NCI-H774 (cell line): ENCODE results near the gene ERFL.

ENCODE experiments used
- DNase-seq: peaks from one replicate; lab custom pipeline; 2025; lab: John Stamatoyannopoulos, UW

Gene ERFL

DNA sequence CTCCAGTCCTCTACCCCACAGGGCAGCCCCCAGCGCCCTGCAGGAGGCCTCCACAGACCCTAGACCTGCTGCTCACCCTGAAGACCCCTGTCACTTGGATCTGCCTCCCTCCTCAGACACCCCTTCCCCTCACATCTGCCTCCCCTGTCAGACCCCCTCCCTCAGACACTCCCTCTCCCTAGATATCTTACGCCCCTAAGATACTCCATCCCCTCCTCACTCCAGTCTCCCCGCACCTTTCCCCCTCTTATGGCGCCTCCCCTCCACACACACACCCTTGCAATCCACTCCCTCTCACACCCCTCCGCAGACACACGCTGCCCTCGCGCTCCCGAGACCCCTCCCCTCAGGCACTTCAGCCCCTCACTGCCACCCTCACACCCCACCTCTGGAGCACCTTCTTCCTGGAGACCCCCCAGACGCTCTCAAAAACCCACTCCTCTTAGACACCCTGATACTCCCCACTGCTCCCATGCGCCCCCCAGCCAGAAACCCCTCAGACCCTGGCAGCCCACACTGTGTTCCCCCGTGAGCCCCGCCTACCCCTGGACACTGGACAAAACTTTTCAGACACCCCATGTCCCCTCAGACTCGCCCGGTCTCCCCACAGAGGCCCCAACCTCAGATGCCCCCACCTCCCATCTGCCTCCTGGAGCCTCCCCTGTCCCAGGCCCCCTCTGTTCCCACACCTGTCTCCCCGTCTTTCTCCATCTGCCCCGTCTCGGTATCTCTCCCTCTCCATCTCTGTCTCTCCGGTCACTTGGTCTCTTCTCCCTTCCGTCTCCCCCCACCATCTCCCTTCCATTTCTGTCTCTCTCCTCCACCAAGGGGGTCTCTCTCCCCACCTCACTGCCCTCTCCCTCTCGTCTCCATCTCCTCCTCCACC lies 14.5 kb downstream of the ERFL start:
- DNase-seq, result no peak

DNA sequence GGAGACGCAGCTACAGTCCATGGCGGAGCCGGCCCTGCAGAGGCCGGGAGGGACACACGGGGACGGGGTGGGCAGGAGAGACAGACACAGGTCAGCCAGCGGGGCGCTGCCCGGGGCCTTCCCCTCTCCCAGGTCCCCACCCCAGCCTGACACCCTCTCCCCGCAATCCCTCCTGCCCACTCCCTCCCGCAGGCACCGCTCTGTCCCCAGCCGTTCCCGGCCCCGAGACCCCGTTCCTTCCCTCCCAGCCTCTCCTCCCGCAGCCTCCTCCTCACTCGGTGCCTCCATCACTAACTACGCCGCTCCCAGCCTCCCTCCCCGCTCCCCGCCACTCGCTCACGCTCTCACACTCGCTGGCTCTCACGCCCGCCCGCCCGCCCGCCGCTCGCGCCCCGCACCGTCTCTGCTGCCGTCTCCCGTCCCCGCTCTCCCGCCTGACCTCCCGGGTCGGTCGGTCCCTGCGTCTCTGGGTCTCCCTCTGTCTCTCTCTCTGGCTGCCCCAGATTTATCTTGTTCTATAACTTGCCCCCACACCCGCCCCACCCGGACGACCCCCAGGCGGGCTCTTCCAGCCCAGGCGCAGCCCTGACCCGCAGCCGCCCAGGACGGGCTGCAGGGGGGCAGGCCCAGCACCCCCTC lies 15.2 kb downstream of the ERFL start:
- DNase-seq, result no peak

DNA sequence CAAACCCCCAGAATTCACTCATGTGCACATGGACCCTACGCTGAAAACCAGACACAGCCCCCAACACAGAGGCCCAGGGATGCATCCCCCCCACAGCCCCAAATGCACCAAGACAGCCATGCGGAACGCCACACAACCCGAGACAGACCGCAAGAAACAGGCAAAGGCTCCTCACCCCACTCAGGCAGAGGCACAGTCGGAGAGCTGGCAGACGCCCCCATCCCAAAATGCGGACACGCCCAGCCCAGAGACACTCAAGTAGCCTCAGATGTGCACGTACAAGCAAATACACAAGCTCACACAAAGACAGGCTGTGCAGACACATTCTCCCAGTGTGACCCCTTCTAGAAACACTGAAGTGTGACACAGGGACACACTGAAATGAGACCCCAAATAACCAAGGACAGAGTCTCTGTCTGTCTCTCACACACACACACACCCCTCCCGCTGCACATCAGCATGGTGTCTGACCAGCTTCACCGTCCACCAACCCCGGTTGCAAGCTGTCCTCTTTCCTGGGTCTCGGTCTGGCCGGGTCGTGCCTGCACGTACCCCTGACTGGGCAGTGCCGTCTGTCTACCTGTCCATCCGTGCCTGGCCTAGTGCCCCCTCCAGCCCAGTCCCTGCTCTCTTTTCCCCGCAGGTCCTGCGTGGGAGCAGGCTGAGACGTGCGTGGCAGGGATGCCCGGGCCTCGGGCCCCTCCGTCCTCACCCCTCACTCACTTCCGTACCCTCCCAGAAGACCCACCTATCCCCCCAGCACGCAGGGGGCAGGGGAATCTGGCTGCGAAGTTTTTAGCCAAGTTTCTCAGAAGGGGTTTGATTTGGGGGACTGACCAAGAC lies 16.1 kb downstream of the ERFL start:
- no peak for DNase-seq

DNA sequence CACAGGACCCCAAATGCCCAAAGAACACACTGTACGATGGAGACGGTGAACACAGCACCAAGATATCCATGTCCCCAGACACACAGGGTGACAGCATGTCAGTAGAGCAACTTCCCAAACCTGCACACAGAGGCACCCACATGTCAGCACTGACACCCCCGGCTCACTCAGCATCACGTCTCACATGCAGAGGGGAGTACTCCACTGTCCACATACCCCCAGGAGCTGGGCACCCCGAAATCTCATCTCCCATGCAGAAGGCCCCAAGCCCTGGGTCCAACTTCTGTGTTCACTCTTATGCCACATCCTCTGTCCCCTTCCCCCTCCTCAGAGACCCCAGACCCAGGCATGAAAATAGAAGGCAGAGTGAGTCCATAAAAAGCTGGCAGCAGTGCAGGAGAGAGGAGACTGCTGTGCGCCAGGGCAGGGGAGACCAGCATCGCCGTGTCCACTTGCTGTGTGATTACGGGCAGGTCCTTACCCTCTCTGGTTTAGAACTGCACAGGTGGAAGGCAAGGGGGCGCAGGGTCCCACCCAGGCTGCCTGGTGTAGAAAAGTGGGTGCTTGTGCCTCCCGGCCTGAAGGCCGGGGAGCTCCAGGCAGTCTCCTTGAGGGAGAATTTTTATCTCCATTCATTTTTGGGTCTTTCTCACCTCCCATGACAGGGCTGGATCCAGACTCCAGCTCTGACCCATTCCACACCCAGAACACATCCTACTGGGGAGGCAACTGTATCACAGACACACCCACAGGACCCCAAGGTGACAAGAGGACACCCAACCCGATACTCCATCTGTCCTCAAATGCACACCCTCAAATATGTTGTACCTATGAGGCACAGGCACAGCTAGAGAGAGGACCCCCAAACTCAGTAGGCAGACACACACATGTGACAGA lies 17.0 kb downstream of the ERFL start:
- no peak for DNase-seq

DNA sequence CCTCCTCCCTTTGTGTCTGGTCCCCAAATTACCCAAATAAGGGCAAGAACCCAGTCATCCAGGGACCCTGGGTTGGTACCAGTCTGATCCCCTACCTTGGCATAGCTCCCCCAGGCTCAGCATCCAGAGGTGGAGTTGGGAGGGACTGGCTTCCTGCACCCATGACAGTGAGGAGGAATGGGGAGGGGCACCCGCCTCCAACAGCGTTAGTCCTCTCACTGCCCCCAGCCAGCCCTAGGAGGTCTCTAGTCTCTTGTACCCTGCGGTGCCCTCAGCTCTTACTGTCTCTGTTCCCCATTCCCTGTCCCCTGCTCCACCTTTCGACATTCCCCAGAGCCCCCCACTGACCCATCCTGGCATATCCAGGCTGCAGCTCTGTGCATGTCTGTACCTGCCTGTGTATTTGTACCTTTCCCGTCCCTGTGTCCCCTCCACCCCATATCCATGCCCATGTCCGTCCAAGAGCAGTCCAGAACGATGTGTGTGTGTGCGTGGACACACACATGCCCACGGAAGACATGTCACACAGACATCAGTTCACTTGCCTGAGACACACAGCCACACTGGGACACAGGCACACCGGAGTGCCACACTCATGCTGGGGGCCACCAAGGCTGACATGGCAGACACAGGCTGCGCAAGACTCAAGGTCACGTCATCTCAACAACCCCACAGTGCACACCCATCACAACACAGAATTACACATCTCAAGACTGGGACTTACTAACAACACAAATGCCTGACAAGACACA lies 17.8 kb downstream of the ERFL start:
- DNase-seq, result no peak

GRCh38 chr19:41909706-41910105 lies 18.5 kb downstream of the ERFL start:
- no peak for DNase-seq

DNA sequence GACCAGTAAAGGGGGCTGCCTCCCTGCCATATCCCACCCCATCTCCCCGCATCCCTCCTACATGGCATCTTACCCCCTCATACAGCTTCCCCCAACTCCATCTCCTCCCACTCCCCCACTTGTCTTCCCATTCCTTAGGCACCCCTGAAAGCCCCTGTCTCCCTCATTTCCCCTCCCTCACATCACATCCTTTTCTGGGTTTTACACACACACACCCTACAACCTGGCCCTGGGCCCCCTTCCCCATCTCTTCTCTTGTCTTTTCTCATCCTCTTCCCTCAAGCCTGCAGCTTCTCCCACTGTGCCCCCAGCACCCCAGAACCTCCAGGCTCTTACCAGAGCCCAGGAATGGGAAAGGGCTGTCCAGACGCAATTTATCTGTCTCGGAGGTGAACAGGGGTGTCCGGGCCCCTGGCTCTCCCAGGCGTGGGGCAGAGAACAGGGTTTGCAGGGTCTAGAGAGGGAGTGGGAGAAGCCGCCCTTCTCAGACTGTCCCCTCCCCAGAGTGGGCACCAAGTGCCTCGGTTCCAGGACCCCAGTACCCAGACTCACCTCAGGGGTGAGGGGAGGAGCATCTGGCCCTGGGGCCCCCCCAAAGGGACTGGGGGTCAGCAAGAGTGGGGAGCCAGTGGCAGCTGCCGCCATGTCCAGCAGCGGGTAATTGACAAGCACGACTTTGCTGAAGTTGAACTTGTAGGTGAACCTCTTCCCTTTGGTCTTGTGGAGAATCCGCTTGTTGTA lies 19.4 kb downstream of the ERFL start:
- no peak for DNase-seq

DNA sequence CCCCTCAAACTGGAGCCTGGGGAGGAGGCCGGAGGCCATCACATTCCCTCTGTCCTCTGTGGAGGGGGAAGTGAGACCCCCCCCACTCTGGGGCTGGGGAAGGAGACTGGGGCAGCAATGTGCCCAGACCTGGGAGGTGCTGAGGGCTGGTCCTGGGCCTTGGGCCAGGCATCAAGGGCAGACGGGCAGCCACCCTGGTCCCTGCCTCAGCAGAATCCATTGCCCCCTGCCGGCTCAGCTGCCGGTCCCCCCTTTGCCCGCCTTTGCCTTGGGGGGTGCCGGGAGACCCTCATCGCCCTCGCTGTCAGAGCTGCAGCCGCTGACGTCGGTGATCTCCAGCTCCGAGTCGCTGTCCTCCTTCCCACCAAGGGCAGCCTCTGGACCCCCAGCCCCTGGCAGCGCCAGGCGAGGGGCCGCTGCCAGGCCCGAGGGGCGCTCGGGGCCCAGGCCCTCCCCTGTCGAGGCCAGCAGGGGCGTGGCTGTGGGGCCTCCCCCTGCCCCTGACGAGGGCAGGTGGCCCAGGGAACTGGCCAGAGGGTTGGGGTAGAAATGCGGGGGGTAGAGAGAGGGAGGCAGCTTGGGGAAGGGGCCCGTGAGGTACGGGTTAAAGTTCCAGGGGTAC lies 20.1 kb downstream of the ERFL start:
- no peak for DNase-seq

DNA sequence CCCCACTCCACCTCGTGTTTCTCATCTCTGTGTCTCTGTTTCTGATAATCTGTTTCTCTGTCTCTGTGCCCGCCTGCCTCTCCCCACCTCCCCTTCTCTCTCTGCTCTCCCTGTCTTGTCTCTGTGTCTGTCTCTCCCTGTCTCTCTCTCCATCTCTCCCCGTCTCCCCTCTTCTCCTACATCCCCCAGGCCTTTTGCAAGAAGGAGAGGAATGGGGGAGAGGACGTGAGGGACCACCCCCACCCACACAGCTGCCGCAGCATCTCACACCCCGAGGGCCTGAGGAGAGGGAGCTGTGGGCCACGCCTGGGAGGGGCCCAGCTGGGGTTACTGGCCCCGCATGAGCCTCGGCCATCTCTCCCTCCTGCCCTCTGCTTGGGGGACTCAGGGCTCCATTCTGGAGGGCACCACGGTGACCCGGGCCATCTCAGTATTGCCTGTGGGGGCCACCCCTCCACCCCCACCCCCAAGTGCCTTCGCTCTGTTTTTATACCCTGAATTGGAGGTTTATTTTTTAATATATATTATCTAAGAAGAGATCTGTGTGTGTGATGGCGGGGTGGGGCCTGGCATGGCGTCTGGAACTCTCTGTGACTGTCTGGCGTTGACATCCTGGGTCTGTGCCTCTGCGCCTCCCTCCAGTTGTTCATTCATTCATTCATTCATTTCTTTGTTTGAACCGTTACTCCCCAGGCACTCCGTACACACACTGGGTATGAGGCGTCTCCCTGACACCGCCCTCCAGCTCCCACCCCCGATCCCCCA lies 21.2 kb downstream of the ERFL start:
- no peak for DNase-seq

DNA sequence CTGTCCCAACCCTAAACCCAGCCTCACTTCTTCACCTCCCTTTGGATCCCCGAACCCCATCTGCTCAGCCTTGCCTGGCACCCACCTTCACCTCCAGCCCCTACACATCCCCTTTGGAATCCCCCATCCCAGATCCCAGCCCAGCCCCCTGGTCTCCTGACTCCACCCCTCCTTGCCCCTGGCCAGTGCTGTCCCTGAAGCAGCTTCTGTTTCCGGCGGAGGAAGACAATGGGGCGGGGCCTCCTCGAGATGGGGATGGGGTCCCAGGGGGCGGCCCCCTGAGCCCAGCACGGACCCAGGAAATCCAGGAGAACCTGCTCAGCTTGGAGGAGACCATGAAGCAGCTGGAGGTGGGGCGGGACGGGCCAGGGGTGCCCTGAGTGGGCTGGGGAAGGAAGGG lies 22.0 kb downstream of the ERFL start:
- no peak for DNase-seq

GRCh38 chr19:41905273-41906002 lies 22.8 kb downstream of the ERFL start:
- DNase-seq, result no peak

DNA sequence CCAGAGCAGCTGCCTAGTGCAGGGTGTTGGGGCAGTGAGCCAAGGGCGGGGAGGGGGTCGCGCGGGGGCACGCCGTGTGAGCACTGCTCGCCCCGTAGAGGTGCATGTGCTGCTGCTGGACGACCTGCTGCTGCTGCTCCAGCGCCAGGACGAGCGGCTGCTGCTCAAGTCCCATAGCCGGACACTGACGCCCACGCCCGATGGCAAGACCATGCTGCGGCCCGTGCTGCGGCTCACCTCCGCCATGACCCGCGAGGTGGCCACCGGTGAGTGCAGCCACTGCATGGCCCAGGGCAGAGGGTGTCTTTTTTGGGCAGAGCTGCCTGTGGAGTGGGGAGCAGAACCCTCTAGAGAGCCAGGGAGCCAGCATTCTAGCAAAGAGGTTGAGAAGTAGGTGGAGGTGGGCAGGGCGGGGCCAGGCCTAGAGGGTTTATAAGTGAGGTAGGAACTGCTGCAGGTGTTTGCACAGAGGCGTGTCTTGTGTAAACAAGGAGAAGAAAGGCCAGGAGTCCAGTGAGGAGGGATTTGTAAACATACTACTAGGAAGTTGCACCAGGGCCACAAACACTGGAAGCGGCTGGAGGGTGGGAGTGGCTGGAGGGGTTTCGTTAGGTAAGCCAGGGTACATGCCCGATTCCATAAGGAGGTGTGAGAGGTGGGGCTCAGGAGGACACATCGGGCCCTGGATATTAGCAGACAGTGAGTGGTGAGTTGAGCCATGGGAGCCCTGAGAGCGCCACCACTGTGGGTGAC lies 24.0 kb downstream of the ERFL start:
- peak; percentile 81 for DNase-seq

GRCh38 chr19:41903193-41903953 lies 24.9 kb downstream of the ERFL start:
- DNase-seq, result no peak

DNA sequence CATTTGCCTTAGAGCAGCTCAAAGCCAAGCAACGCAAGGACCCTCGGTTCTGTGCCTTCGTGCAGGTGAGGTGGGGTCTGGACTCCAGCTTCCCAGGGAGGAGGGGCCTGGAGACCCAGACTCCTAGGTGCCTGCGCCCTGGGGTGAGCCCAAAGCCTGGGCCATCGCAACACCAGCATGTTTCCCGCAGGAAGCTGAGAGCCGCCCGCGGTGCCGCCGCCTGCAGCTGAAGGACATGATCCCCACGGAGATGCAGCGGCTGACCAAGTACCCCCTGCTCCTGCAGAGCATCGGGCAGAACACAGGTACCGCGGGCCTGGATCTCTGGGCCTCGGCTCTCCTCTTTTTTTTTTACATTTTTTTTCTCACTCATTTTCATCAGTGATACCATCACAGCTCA lies 25.7 kb downstream of the ERFL start:
- DNase-seq, result no peak

DNA sequence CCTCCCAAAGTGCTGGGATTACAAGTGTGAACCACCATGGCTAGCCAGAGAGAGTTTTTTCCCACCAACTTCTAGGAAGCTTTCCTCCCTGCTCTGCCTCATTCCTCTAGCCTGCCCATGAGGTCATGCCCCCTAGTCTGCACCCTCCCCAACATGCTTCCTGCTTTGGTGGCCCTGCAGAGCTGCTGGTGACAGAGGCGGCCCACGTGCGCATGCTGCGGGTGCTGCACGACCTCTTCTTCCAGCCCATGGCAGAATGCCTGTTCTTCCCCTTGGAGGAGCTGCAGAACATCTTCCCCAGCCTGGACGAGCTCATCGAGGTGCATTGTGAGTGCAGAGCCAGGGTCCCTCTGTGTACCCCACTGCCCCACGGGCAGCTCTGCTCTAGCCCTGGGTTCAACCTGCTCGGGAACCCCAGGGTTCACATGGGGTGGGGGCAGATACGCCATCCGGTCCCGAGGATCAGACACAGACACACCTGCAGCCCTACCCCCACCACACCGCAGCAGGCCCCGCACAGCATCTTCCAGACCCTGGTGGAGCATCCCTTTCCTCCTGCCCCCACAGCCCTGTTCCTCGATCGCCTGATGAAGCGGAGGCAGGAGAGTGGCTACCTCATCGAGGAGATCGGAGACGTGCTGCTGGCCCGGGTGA lies 26.4 kb downstream of the ERFL start:
- no peak for DNase-seq

GRCh38 chr19:41898235-41898634 lies 30.0 kb downstream of the ERFL start:
- no peak for DNase-seq
